HG02852 (cell line): Measurements from ENCODE around the gene SVIL.
A peak's percentile ranks its signal among the peaks of the same experiment; 100 is the strongest.
"Not testable (repeated sequence)": the region's sequence is repeated elsewhere in the genome, so short reads cannot be mapped to it uniquely, and the experiment has no call there.

Source experiments
- ATAC-seq: cut with Tn5 transposase; IDR thresholded peaks from one replicate; pipeline ENCODE4 v1.9.1; 2021; ENCODE audit warnings: mild to moderate bottlenecking, moderate library complexity; ENCODE audit not compliant: unreplicated experiment

The SVIL gene

GRCh38 chr10:29522918-29523317 lies 111.9 kb downstream of the SVIL start:
- ATAC-seq = no peak

GRCh38 chr10:29522061-29522855 lies 112.5 kb downstream of the SVIL start:
- no peak for ATAC-seq

GRCh38 chr10:29519659-29520058 lies 115.1 kb downstream of the SVIL start:
- ATAC-seq = no peak

GRCh38 chr10:29517352-29517923 lies 117.3 kb downstream of the SVIL start:
- ATAC-seq = no peak

GRCh38 chr10:29516309-29516932 lies 118.3 kb downstream of the SVIL start:
- not testable (repeated sequence) for ATAC-seq

GRCh38 chr10:29515879-29516278 lies 118.9 kb downstream of the SVIL start:
- not testable (repeated sequence) for ATAC-seq

- ATAC-seq = not testable (repeated sequence)
These were observed 119.7 kb downstream of the SVIL start for GRCh38 chr10:29515104-29515503.

GRCh38 chr10:29514306-29514705 lies 120.5 kb downstream of the SVIL start:
- no peak for ATAC-seq

- ATAC-seq = no peak
These were observed 122.3 kb downstream of the SVIL start for GRCh38 chr10:29512425-29512974.

- not testable (repeated sequence) for ATAC-seq
These were observed 123.0 kb downstream of the SVIL start for GRCh38 chr10:29511806-29512205.

GRCh38 chr10:29510483-29511157 lies 124.2 kb downstream of the SVIL start:
- not testable (repeated sequence) for ATAC-seq

- ATAC-seq = peak; percentile 53
These were observed 126.1 kb downstream of the SVIL start for GRCh38 chr10:29508554-29509244.

GRCh38 chr10:29507750-29508149 lies 127.0 kb downstream of the SVIL start:
- not testable (repeated sequence) for ATAC-seq

GRCh38 chr10:29506324-29506921 lies 128.3 kb downstream of the SVIL start:
- not testable (repeated sequence) for ATAC-seq

GRCh38 chr10:29502351-29502750 lies 132.4 kb downstream of the SVIL start:
- ATAC-seq = no peak

GRCh38 chr10:29501692-29502091 lies 133.1 kb downstream of the SVIL start:
- no peak for ATAC-seq

- ATAC-seq = no peak
These were observed 134.7 kb downstream of the SVIL start for GRCh38 chr10:29499993-29500537.

- peak; percentile 75 for ATAC-seq
These were observed 138.2 kb downstream of the SVIL start for GRCh38 chr10:29496341-29497162.

- ATAC-seq = no peak
These were observed 139.4 kb downstream of the SVIL start for GRCh38 chr10:29495366-29495765.
